Gastroesophageal sphincter (tissue), 3 donors: ENCODE data around the gene HNF4A.

Experiments used
- CTCF ChIP-seq, 4 experiments: fragments of 200-600 bp in 2 of 4; fragments of 450-650 bp in 2 of 4; sonication (generic) in 1 of 4; IDR thresholded peaks; one replicate each; pipeline ENCODE4 v1.5.1; 2017 to 2019; ENCODE audit warnings: antibody characterized with exemption in 4 of 4, mild to moderate bottlenecking in 2 of 4, moderate library complexity in 2 of 4
- EP300 ChIP-seq: sonication (generic); formaldehyde crosslinking; IDR thresholded peaks from one replicate; pipeline ENCODE4 v1.6.1; 2017; ENCODE audit warnings: antibody characterized with exemption, mild to moderate bottlenecking
- POLR2A ChIP-seq, 2 donors: fragments of 450-650 bp; IDR thresholded peaks; one replicate each; pipeline ENCODE4 v1.6.1; 2017; ENCODE audit warnings: antibody characterized with exemption in 2 of 2, mild to moderate bottlenecking in 2 of 2, moderate library complexity in 1 of 2
- POLR2AphosphoS5 ChIP-seq: sonication (generic); formaldehyde crosslinking; IDR thresholded peaks from one replicate; pipeline ENCODE4 v1.6.1; 2017; ENCODE audit warnings: antibody characterized with exemption

DNA sequence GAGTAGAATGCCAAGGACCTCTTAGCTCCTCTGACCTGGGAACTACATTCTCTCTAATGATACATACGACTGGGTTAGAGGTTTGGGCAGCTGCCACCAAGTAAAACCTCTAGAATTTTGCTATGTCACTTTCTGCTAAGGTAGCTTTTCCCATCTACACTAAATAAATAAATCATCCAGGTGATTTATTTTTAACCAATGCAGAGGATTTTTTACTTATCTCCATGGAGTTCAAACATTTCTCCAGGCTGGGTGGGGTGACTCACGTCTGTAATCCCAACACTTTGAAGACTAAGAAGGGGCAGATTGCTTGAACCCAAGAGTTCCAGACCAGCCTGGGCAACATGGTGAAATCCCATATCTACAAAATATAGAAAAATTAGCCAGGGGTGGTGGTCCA is 27.1 kb downstream of the HNF4A start:
- TF ChIP-seq POLR2A (IDR thresholded peaks at IDR 0.05) (no peak), EP300 (no peak), POLR2AphosphoS5 (no peak), CTCF (IDR thresholded peaks at IDR 0.05) (no peak)
